ENCODE results near the gene BRSK2. TPM values are rescaled to one million over a fixed set of nuclear protein-coding genes. Genes with fewer than 3 reads are reported as not detected.
A peak's percentile ranks its signal among the peaks of the same experiment; 100 is the strongest.

Gene BRSK2
- total and polyA plus RNA-seq, 2 donors (not counting 1 experiment from before 2014, with no cell fraction given): 0.11 to 0.33 TPM

DNA sequence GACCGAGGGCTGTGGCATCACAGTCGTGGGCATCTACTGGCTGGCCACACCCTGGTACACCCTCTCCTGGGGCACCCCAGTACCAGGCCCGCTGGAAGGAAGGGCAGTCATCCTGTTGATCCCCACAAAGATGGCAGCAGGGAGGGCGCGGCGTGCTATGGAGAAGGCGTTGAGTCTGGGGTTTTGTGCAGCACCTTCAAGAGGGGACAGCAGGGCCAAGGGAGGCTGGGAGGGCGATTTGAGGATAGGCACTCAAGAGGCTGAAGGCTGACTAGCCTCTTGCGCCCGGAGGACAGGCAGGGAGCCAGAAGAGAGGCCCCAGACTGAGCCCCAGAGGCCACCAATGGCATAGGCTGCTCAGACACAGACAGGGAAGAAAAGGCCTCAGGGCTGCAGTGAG lies 2.2 kb upstream of the BRSK2 start:
- no peak for TF ChIP-seq EZH2 (IDR thresholded peaks at IDR 0.05; ENCODE audit: low read length, missing control alignments)
- TF ChIP-seq, protein P1, sequence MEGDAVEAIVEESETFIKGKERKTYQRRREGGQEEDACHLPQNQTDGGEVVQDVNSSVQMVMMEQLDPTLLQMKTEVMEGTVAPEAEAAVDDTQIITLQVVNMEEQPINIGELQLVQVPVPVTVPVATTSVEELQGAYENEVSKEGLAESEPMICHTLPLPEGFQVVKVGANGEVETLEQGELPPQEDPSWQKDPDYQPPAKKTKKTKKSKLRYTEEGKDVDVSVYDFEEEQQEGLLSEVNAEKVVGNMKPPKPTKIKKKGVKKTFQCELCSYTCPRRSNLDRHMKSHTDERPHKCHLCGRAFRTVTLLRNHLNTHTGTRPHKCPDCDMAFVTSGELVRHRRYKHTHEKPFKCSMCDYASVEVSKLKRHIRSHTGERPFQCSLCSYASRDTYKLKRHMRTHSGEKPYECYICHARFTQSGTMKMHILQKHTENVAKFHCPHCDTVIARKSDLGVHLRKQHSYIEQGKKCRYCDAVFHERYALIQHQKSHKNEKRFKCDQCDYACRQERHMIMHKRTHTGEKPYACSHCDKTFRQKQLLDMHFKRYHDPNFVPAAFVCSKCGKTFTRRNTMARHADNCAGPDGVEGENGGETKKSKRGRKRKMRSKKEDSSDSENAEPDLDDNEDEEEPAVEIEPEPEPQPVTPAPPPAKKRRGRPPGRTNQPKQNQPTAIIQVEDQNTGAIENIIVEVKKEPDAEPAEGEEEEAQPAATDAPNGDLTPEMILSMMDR (conservative IDR thresholded peaks at IDR 0.05 in 1 of 2, IDR thresholded peaks at IDR 0.05 in 1 of 2; ENCODE audit: low read depth in 1 of 2, low read length in 2 of 2): no peak
- Histone ChIP-seq H3K4me3 (replicated peaks in 1 of 4; ENCODE audit: control extremely low read depth in 1 of 4, insufficient read depth in 1 of 4, low read depth in 3 of 4, low read length in 4 of 4) (no peak overlapping the region), H3K9ac (ENCODE audit: insufficient read depth, low read length) (no peak overlapping the region)

DNA sequence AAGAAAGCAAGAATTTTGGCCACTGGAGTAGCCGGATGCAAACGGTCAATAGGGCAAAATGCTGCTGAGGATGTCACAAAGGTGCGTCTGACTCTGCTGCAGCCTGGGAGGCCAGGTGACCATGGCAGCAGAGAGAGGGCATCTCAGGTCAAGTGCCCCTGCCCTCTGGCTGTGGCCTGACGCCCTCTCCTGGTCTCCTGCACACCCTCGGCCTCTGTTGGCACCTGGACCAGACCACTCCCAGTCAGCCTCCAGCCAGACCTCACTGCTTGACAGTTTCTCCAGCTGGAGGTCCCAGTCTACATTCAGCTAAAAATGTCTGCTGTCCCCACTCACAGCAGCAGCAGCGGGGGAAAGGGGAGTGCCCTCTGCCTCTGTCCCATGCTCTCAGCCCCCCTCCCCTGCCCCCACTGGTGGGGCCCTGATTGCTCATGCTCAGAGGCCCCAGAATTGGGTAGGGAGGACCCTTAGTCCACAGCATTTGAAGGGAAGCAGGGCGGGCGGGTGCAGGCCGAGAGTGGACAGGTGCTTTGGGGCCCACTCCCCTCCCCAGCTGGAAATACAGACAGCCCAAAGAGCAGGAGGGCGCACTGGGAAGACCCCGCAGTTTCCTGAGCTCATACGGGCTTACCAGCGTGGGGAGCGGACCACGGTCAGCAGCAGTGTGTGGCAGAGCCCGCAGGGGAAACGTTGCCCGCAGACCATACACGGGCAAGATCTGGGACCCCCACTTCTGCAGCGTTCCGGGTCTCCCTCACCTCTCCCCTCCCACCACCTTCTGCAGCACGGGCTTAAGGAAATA lies 1.6 kb upstream of the BRSK2 start:
- Histone ChIP-seq H3K36me3 (ENCODE audit: control insufficient read depth, insufficient read depth, low read length) (no peaks in the 10 kb centered on the region), H3K79me2 (ENCODE audit: control insufficient read depth, insufficient read depth, low read length) (no peaks in the 10 kb centered on the region), H3K9me3 (ENCODE audit: control insufficient read depth, insufficient read depth, low read depth, low read length) (no peaks in the 10 kb centered on the region), H3K4me3 (replicated peaks in 1 of 4; ENCODE audit: control extremely low read depth in 1 of 4, insufficient read depth in 1 of 4, low read depth in 3 of 4, low read length in 4 of 4) (no peak overlapping the region), H3K4me1 (ENCODE audit: control insufficient read depth, extremely low read depth, insufficient read depth, low read length) (no peaks in the 10 kb centered on the region), H3K9ac (ENCODE audit: insufficient read depth, low read length) (no peak overlapping the region), H2AFZ (ENCODE audit: low read length) (no peak overlapping the region), H3K4me2 (ENCODE audit: extremely low read depth, insufficient read depth, low read length) (no peak overlapping the region), H3K27ac (ENCODE audit: insufficient read depth, low read length) (no peak overlapping the region), H3K27me3 (ENCODE audit: control insufficient read depth, insufficient read depth, low read length) (peaks cover 11% of the 10 kb centered on the region), H4K20me1 (ENCODE audit: control insufficient read depth, extremely low read depth, insufficient read depth, low read length) (no peaks in the 10 kb centered on the region)
- TF ChIP-seq, protein P1 (conservative IDR thresholded peaks at IDR 0.05 in 1 of 2, IDR thresholded peaks at IDR 0.05 in 1 of 2; ENCODE audit: low read depth in 1 of 2, low read length in 2 of 2): no peak
- no peak for TF ChIP-seq EZH2 (IDR thresholded peaks at IDR 0.05; ENCODE audit: low read length, missing control alignments)
- no peak for DNase-seq (ENCODE audit: low read depth in 2 of 2)

More for the DNA sequence above, 2.2 kb upstream of the BRSK2 start:
- Histone ChIP-seq H3K4me2 (ENCODE audit: extremely low read depth, insufficient read depth, low read length) (no peak overlapping the region), H2AFZ (ENCODE audit: low read length) (no peak overlapping the region), H3K27me3 (ENCODE audit: control insufficient read depth, insufficient read depth, low read length) (peaks cover 11% of the 10 kb centered on the region), H3K79me2 (ENCODE audit: control insufficient read depth, insufficient read depth, low read length) (no peaks in the 10 kb centered on the region), H3K9me3 (ENCODE audit: control insufficient read depth, insufficient read depth, low read depth, low read length) (no peaks in the 10 kb centered on the region), H3K36me3 (ENCODE audit: control insufficient read depth, insufficient read depth, low read length) (no peaks in the 10 kb centered on the region), H4K20me1 (ENCODE audit: control insufficient read depth, extremely low read depth, insufficient read depth, low read length) (no peaks in the 10 kb centered on the region), H3K4me1 (ENCODE audit: control insufficient read depth, extremely low read depth, insufficient read depth, low read length) (no peaks in the 10 kb centered on the region), H3K27ac (ENCODE audit: insufficient read depth, low read length) (no peak overlapping the region)
- no peak for DNase-seq (ENCODE audit: low read depth in 2 of 2)

DNA sequence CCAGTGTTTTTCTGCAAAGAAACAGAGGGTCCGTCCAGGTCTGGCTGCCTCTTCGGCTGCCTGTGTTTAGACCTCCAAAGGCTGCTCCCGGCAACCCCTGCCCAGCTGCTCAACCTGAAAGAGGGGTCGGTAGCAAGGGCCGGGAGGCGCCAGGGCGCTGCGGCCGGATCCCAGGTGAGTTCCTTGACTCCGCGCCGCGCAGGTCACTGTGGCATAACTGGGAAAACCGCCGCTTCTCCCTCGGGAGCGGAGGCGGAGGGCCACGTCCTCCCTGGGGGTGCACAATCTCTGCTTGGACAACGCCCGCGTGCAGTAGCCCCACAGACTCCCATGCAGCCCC lies 1.0 kb upstream of the BRSK2 start:
- peak overlapping the region in 1 of 4 experiments; percentile 61 for H3K4me3 ChIP-seq (replicated peaks in 1 of 4; ENCODE audit: control extremely low read depth in 1 of 4, insufficient read depth in 1 of 4, low read depth in 3 of 4, low read length in 4 of 4)
- no peaks in the 10 kb centered on the region for H3K36me3 ChIP-seq (ENCODE audit: control insufficient read depth, insufficient read depth, low read length)
- H2AFZ ChIP-seq (ENCODE audit: low read length): no peak overlapping the region
- TF ChIP-seq EZH2 (IDR thresholded peaks at IDR 0.05; ENCODE audit: low read length, missing control alignments): no peak
- TF ChIP-seq, protein P1 (conservative IDR thresholded peaks at IDR 0.05 in 1 of 2, IDR thresholded peaks at IDR 0.05 in 1 of 2; ENCODE audit: low read depth in 1 of 2, low read length in 2 of 2): no peak
- H3K4me1 ChIP-seq (ENCODE audit: control insufficient read depth, extremely low read depth, insufficient read depth, low read length): no peaks in the 10 kb centered on the region
- H3K27me3 ChIP-seq (ENCODE audit: control insufficient read depth, insufficient read depth, low read length): peaks cover 11% of the 10 kb centered on the region
- no peaks in the 10 kb centered on the region for H3K9me3 ChIP-seq (ENCODE audit: control insufficient read depth, insufficient read depth, low read depth, low read length)
- no peaks in the 10 kb centered on the region for H4K20me1 ChIP-seq (ENCODE audit: control insufficient read depth, extremely low read depth, insufficient read depth, low read length)
- no peak overlapping the region for H3K9ac ChIP-seq (ENCODE audit: insufficient read depth, low read length)
- H3K27ac ChIP-seq (ENCODE audit: insufficient read depth, low read length): no peak overlapping the region
- peak in 1 of 2 donors; percentile 8 for DNase-seq (ENCODE audit: low read depth in 2 of 2)
- peak overlapping the region; percentile 85 for H3K4me2 ChIP-seq (ENCODE audit: extremely low read depth, insufficient read depth, low read length)
- no peaks in the 10 kb centered on the region for H3K79me2 ChIP-seq (ENCODE audit: control insufficient read depth, insufficient read depth, low read length)
